Measurements from ENCODE around the gene RNF222. TPM values are rescaled to one million over a fixed set of nuclear protein-coding genes. Genes with fewer than 3 reads are reported as not detected.

The RNF222 gene
- total RNA-seq, 1 donor from 2014 or later: not detected

DNA sequence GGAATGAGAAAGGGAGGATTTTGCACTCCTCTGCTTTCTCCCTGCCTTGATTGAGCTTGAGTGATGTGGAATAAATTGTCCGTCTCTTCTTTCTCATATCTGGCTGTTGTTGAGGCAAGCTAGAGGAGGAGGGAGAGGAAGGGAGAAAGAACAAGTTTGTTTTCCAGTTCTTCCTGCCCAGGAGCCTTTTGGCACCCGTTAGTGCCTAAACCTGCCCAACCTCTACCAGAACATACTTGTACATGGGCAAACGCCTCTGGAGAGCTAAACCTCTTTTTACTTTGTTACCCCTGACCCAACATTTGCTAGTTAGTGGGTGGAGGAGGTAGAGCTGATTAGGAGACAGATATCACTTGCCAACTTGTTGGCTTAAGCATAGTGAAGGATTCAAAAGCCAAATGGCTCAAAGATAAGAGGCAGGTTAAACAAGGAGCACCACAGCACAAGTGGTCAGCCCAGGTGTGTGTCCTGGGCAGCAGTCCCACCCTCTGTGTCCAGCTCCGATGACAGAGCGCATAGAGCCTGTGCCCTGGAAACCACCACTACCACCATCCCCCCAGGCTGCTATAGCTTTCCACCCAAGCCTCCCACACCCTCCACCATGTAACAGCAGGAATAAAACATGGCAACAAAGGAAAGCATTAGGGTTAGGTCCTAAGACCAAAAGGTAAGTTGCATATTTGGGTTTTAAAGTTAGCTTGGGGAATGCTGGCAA is 51.5 kb downstream of the RNF222 start:
- no peak for DNase-seq (ENCODE audit: extremely low spot score, unreplicated experiment)
- H3K27ac Mint-ChIP-seq (ENCODE audit: unreplicated experiment): no peak overlapping the region
- H3K4me1 Mint-ChIP-seq (ENCODE audit: unreplicated experiment): peaks cover 4% of the 10 kb centered on the region
- no peak for TF ChIP-seq CTCF (IDR thresholded peaks at IDR 0.05)
- H3K4me3 Mint-ChIP-seq (ENCODE audit: unreplicated experiment): no peak overlapping the region
- H3K27me3 Mint-ChIP-seq (ENCODE audit: unreplicated experiment): peaks cover 23% of the 10 kb centered on the region
- no peaks in the 10 kb centered on the region for H3K9me3 Mint-ChIP-seq (ENCODE audit: unreplicated experiment)
- H3K36me3 Mint-ChIP-seq (ENCODE audit: unreplicated experiment): no peaks in the 10 kb centered on the region

DNA sequence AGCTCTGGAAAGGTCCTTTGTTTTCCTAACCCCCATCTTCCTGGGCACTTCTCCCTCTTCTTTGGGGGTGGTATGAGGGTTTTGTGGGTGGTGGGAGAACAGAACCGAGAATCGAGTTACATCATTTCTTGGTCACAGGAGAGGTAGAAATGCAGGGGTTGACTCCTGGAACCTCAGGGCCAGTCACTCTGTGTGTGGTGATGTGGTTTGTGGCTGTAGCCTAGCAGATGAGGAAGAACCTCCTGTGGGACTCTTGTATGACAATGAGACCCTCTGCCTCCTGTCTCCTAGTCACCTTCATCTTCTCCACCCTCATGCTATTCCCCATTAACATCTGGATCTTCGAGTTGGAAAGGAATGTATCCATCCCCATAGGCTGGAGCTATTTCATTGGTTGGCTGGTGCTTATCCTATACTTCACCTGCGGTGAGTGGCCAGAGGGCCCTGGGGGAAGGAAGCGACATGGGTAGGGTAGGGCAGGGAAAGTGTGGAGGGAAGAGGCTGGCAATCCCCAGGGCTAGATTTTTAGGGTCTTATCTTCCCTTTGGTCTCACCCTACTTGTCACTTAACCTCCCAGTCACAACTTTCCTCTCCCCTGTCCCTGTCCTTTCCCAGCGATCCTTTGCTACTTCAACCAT is 52.5 kb downstream of the RNF222 start:
- DNase-seq (ENCODE audit: extremely low spot score, unreplicated experiment): no peak
- Mint-ChIP-seq H3K27ac (ENCODE audit: unreplicated experiment) (no peak overlapping the region), H3K4me1 (ENCODE audit: unreplicated experiment) (peaks cover 4% of the 10 kb centered on the region), H3K4me3 (ENCODE audit: unreplicated experiment) (no peak overlapping the region), H3K9me3 (ENCODE audit: unreplicated experiment) (no peaks in the 10 kb centered on the region), H3K27me3 (ENCODE audit: unreplicated experiment) (peaks cover 23% of the 10 kb centered on the region), H3K36me3 (ENCODE audit: unreplicated experiment) (no peaks in the 10 kb centered on the region)
- no peak for TF ChIP-seq CTCF (IDR thresholded peaks at IDR 0.05)

DNA sequence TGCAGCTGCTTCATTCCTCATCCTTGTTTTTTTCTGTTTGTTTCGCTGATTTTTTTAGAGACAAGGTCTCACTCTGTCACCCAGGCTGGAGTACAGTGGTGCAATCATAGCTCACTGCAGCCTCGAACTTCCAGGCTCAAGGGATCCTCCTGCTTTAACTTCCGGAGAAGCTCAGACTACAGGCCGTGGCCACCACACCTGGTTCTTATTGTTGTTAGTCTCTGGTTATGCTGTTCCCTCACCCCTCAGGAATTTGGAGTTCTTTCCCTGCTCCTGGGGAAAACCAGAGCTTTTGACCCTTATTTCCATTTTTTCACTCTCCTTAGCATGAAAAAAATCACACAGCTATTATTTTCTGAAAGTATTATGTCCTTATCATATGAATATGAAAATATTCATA is 56.2 kb downstream of the RNF222 start:
- Mint-ChIP-seq H3K27me3 (ENCODE audit: unreplicated experiment) (peaks cover 17% of the 10 kb centered on the region), H3K4me3 (ENCODE audit: unreplicated experiment) (no peak overlapping the region), H3K36me3 (ENCODE audit: unreplicated experiment) (no peaks in the 10 kb centered on the region), H3K9me3 (ENCODE audit: unreplicated experiment) (no peaks in the 10 kb centered on the region), H3K27ac (ENCODE audit: unreplicated experiment) (no peak overlapping the region), H3K4me1 (ENCODE audit: unreplicated experiment) (peaks cover 6% of the 10 kb centered on the region)
- no peak for TF ChIP-seq CTCF (IDR thresholded peaks at IDR 0.05)
- DNase-seq (ENCODE audit: extremely low spot score, unreplicated experiment): no peak

Other genes with a start within 250 kb of the RNF222 start
- gene PER1, start 245.4 kb downstream of the RNF222 start, total RNA-seq: 106 and 173 TPM in 2 replicates
- gene VAMP2, start 234.9 kb downstream of the RNF222 start, total RNA-seq: 57.2 and 70.0 TPM in 2 replicates
- 8.4 and 10.5 TPM in 2 replicates for gene TMEM107, start 221.4 kb downstream of the RNF222 start, total RNA-seq
- 6.2 and 6.8 TPM in 2 replicates for gene BORCS6, start 207.6 kb downstream of the RNF222 start, total RNA-seq
- gene AURKB, start 187.3 kb downstream of the RNF222 start, total RNA-seq: 13.3 and 15.7 TPM in 2 replicates
- gene CTC1, start 149.8 kb downstream of the RNF222 start, total RNA-seq: 38.7 and 40.1 TPM in 2 replicates
- gene PFAS, start 148.5 kb downstream of the RNF222 start, total RNA-seq: 48.9 and 53.6 TPM in 2 replicates
- gene RANGRF, start 109.2 kb downstream of the RNF222 start, total RNA-seq: 29.3 and 29.8 TPM in 2 replicates
- gene SLC25A35, start 102.4 kb downstream of the RNF222 start, total RNA-seq: 5.6 and 6.4 TPM in 2 replicates
- not detected in 2 replicates for gene ARHGEF15, start 87.6 kb downstream of the RNF222 start, total RNA-seq
- gene ODF4, start 58.0 kb downstream of the RNF222 start, total RNA-seq: not detected in 2 replicates
- gene RPL26, start 14.6 kb downstream of the RNF222 start, total RNA-seq: 1,600 and 1,654 TPM in 2 replicates
- 68.2 and 74.2 TPM in 2 replicates for gene NDEL1, start 38.1 kb upstream of the RNF222 start, total RNA-seq
- gene MYH10, start 232.9 kb upstream of the RNF222 start, total RNA-seq: 99.6 and 110 TPM in 2 replicates